Urinary bladder (tissue), 4 donors: ENCODE results near the gene TMEM242. TPM values are rescaled to one million over a fixed set of nuclear protein-coding genes. Genes with fewer than 3 reads are reported as not detected.

ENCODE experiments used
- DNase-seq: peaks from one replicate; pipeline ENCODE4 v3.0.0-alpha.2; 2015; ENCODE audit errors: extremely low spot score
- H3K27ac ChIP-seq: one replicate; pipeline ENCODE4 v1.5.1; 2013; ENCODE audit warnings: low read depth, mild to moderate bottlenecking, moderate library complexity
- H3K36me3 ChIP-seq: one replicate; pipeline ENCODE4 v1.6.1; 2013; ENCODE audit warnings: mild to moderate bottlenecking, moderate library complexity; ENCODE audit not compliant: insufficient read depth
- H3K4me1 ChIP-seq: one replicate; pipeline ENCODE4 v1.6.1; 2013; ENCODE audit warnings: mild to moderate bottlenecking, moderate library complexity; ENCODE audit not compliant: insufficient read depth
- H3K4me3 ChIP-seq: one replicate; pipeline ENCODE4 v1.5.1; 2013; ENCODE audit warnings: low read depth, low read length
- WGBS: extraction: QIAGEN DNeasy Blood & Tissue Kit; methylation state at CpG from one replicate; pipeline ENCODE4 v1.1.7; 2013; 5-methylcytosine and 5-hydroxymethylcytosine counted together
- polyA plus RNA-seq: library from polyadenylated mRNA; stranded (reverse); fragments of 200-250 nt; gene quantifications from one replicate; pipeline ENCODE4 v1.2.3, GENCODE V29; 2013
- total RNA-seq: library from RNA; depleted of rRNA; stranded (reverse); fragments of >200 nt; gene quantifications from one replicate; pipeline ENCODE4 v1.2.3, GENCODE V29; 2014
- donor health status: healthy with polysubstance abuse.
- donor health status: healthy.

The TMEM242 gene
- total and polyA plus RNA-seq, 2 donors: 9.6 to 12.1 TPM

GRCh38 chr6:157291356-157291755 lies 32.0 kb downstream of the TMEM242 start:
- no peak for DNase-seq
- 86% methylated on average over 4 of the region's 4 CpGs for WGBS
- H3K27ac ChIP-seq: no peak overlapping the region
- H3K4me3 ChIP-seq: no peak overlapping the region
- H3K4me1 ChIP-seq: no peaks in the 10 kb centered on the region
- H3K36me3 ChIP-seq: no peaks in the 10 kb centered on the region

GRCh38 chr6:157290797-157291196 lies 32.5 kb downstream of the TMEM242 start:
- 77% methylated on average over 4 of the region's 4 CpGs for WGBS
- H3K4me1 ChIP-seq: no peaks in the 10 kb centered on the region

DNA sequence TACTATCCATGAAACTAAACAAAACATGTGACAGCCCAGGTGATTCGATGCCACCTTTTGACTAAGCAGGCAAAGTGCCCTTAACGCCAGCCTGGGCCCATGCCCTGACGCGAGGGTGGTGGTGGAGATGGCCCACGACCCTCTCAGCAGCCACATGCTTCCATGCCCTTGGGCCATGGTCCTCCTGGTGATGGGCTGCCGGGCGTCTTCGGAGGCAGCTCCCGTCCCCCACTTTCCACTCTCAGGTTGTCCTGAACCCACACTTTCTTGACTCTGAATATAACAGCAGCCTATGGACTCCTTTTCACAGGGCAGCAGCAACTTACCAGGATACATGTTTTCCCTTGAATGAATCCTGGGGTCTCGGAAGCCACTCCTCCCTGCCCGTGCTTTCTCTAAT lies 33.6 kb downstream of the TMEM242 start:
- Histone ChIP-seq H3K4me3 (no peak overlapping the region), H3K27ac (no peak overlapping the region), H3K4me1 (no peaks in the 10 kb centered on the region), H3K36me3 (no peaks in the 10 kb centered on the region)
- 97% methylated on average over 11 of the region's 11 CpGs for WGBS
- DNase-seq: no peak

More at GRCh38 chr6:157290797-157291196, 32.5 kb downstream of the TMEM242 start:
- DNase-seq: no peak
- no peak overlapping the region for H3K4me3 ChIP-seq
- no peak overlapping the region for H3K27ac ChIP-seq
- no peaks in the 10 kb centered on the region for H3K36me3 ChIP-seq

DNA sequence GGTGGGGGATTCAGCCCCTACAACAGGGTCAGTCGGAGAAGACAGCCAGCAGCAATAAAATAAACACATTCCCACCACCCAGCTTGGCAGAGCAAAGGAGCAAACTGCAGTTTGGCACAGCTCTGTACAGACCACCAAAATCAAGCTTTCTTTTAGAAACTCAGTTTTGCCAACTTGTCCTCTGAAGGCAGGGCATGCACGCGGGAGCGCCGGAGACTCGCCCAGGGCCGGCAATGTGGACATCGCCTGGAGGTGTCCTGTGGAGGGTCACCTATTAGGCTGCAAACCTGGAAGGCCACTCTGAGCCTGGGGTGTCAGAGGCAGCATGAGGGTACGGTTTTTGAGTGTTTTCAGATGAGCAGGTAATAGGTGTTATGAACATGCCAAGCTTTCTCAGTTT lies 34.7 kb downstream of the TMEM242 start:
- WGBS: 97% methylated on average over 9 of the region's 9 CpGs

GRCh38 chr6:157287923-157288322 lies 35.4 kb downstream of the TMEM242 start:
- H3K36me3 ChIP-seq: no peaks in the 10 kb centered on the region
- no peaks in the 10 kb centered on the region for H3K4me1 ChIP-seq
- no peak overlapping the region for H3K27ac ChIP-seq
- H3K4me3 ChIP-seq: no peak overlapping the region
- 88% methylated on average over 7 of the region's 7 CpGs for WGBS
- no peak for DNase-seq

More for the DNA sequence above, 34.7 kb downstream of the TMEM242 start:
- no peak overlapping the region for H3K27ac ChIP-seq
- DNase-seq: no peak
- no peaks in the 10 kb centered on the region for H3K36me3 ChIP-seq
- H3K4me3 ChIP-seq: no peak overlapping the region
- no peaks in the 10 kb centered on the region for H3K4me1 ChIP-seq

DNA sequence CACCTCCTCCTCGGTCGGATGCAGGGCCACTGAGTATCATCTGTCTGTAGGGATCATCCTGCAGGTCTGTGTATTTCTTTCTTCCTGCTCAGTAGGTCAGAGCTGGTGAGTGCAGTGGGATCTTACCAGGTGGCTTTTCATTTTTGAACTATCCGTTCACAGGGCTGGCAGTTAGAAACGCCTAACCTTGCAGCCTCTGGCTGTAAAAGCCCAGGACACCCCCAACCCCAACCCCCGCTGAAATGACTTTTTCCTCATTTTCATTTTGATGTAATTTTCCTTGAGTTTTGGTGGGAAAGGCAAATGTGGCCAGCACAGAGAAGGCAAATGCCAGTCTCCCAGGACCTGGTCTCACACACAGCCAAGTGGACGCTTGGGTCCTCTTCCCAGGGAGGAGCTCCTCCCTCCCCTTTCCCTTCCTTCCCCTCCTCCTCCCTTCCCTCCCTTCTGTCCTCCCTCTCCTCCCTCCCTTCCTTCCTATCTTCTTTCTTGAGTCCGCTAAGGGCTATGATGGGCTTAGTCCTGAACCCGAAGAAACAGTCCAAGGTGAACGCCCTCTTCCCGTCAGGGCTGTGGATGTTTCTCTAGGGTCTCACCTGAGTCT lies 36.0 kb downstream of the TMEM242 start:
- no peak for DNase-seq
- no peak overlapping the region for H3K27ac ChIP-seq
- 75% methylated on average over 10 of the region's 10 CpGs for WGBS
- no peaks in the 10 kb centered on the region for H3K4me1 ChIP-seq
- no peak overlapping the region for H3K4me3 ChIP-seq
- no peaks in the 10 kb centered on the region for H3K36me3 ChIP-seq

- no peak for DNase-seq
- 79% methylated on average over 5 of the region's 5 CpGs for WGBS
- H3K36me3 ChIP-seq: no peaks in the 10 kb centered on the region
- no peak overlapping the region for H3K4me3 ChIP-seq
- H3K4me1 ChIP-seq: no peaks in the 10 kb centered on the region
- no peak overlapping the region for H3K27ac ChIP-seq
These were observed 37.9 kb downstream of the TMEM242 start for GRCh38 chr6:157285422-157285779.

- DNase-seq: no peak
- Histone ChIP-seq H3K4me3 (no peak overlapping the region), H3K4me1 (no peaks in the 10 kb centered on the region), H3K36me3 (no peaks in the 10 kb centered on the region), H3K27ac (no peak overlapping the region)
- 82% methylated on average over 14 of the region's 14 CpGs for WGBS
These were observed 38.4 kb downstream of the TMEM242 start for GRCh38 chr6:157284738-157285421.

DNA sequence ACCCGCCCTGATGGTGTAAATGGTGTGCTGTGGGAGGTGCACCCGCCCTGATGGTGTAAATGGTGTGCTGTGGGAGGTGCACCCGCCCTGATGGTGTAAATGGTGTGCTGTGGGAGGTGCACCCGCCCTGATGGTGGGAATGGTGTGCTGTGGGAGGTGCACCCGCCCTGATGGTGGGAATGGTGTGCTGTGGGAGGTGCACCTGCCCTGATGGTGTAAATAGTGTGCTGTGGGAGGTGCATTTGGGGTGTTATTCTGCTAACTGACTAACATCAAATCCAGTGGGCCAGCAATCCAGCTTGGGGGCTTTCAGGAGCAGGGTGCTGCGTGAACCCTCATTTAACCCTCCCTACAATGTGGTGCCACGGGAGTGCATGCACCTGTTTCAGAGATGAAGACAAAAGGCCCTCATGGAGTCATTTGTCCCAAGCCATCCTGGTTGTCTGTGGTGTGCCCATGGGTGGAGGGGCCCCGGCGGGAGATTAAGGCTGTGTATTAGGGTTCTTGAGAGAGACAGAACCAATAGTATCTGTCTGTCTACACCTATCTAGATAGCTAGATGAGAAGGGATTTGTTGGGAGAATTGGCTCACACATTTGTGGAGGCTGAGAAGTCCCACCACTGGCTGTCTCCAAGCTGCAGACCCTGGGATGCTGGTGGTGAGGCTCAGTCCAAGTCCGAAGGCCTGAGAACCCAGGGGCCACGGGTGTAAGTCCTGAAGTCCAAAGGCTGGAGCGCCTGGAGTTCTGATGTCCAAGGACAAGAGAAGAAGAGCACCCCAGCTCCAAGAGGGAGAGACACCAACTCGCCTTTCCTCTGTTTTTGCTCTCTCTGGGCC lies 39.2 kb downstream of the TMEM242 start:
- WGBS: 91% methylated on average over 11 of the region's 13 CpGs
- Histone ChIP-seq H3K27ac (no peak overlapping the region), H3K4me3 (no peak overlapping the region), H3K36me3 (no peaks in the 10 kb centered on the region), H3K4me1 (no peaks in the 10 kb centered on the region)
- no peak for DNase-seq

DNA sequence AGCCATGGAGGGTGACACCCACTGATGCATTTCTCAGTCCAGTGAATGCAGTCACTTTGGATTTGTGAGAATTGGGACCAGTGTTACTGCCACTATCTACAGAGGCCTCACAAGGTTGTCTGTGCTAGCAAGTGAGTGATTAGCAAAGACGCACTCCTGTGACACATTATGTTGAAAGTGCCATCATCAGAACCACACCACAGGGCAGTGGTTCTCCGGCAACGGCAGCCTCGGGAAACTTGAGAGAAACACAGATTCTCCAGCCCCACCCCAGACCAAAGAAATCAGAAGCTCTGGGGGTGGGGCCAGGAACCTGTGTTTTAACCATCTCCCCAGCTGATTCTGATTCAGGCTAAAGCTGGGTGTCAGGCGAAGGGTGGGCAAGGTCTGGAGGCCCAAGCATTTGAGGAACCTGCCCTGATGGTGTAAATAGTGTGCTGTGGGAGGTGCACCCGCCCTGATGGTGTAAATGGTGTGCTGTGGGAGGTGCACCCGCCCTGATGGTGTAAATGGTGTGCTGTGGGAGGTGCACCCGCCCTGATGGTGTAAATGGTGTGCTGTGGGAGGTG lies 39.9 kb downstream of the TMEM242 start:
- no peaks in the 10 kb centered on the region for H3K36me3 ChIP-seq
- H3K4me3 ChIP-seq: no peak overlapping the region
- DNase-seq: no peak
- H3K4me1 ChIP-seq: no peaks in the 10 kb centered on the region
- no peak overlapping the region for H3K27ac ChIP-seq
- WGBS: 74% methylated on average over 7 of the region's 8 CpGs

DNA sequence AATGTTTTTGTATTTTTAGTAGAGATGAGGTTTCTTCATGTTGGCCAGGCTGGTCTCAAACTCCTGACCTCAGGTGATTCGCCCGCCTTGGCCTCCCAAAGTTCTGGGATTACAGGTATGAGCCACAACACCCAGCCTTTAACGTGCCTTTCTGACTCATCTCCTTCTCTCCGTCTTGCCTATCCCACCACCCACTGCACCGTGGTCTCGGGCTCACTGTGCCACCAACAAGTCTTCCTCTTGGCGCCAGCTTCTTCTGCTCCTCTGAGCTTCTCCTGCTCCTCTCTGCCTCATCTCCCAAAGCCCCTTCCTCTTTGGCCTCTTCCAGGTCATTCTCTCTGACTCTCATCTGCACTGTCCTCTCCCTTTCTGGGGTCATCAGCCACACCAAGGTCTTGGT lies 41.0 kb downstream of the TMEM242 start:
- WGBS: 97% methylated on average over 7 of the region's 7 CpGs
- DNase-seq: no peak

DNA sequence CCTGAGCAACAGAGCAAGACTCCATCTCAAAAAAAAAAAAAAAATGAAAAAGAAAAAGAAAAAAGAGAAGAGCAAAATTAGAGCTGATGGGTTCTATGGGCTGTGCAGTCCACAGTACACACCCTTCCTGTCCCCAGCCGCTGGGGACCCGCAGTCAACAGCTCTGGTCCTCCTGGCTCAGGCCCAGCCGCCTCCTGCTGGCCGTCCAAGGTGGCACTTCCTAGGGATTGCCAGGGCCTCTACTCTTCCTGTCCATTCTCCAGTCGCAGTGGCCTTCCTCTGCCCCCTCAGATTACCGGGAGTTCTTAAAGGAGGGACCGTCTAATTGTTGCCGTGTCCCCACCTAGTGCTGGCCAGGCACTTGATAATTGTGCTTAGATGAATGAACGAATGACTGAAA lies 41.7 kb downstream of the TMEM242 start:
- Histone ChIP-seq H3K4me1 (no peaks in the 10 kb centered on the region), H3K27ac (no peak overlapping the region), H3K4me3 (no peak overlapping the region), H3K36me3 (no peaks in the 10 kb centered on the region)
- DNase-seq: no peak
- 77% methylated on average over 9 of the region's 9 CpGs for WGBS

More for the DNA sequence above, 41.0 kb downstream of the TMEM242 start:
- Histone ChIP-seq H3K36me3 (no peaks in the 10 kb centered on the region), H3K4me1 (no peaks in the 10 kb centered on the region), H3K27ac (no peak overlapping the region), H3K4me3 (no peak overlapping the region)

DNA sequence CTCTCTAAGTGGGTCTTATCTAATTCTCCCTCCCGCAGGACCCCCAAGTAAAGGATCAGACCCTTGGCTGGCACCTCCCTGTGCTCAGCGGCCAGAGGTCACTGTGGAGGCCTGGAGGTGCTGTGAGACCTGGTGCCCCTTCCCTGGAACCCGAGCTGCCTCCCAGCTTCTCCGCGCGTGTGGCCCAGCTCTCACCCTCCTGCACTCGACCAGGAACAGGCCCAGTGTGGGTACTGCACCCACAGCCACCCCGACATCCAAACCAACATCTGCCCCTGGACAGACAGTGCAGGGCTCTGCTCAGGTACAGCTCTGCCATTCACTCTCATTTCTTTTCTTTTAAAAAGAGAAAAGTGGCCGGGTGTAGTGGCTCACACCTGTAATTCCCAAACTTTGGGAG lies 42.4 kb downstream of the TMEM242 start:
- DNase-seq: no peak
- H3K36me3 ChIP-seq: no peaks in the 10 kb centered on the region
- no peaks in the 10 kb centered on the region for H3K4me1 ChIP-seq
- no peak overlapping the region for H3K4me3 ChIP-seq
- H3K27ac ChIP-seq: no peak overlapping the region
- 92% methylated on average over 9 of the region's 9 CpGs for WGBS
